Panc1 (cell line): Measurements from ENCODE around the gene RNF114. TPM values are rescaled to one million over a fixed set of nuclear protein-coding genes. Genes with fewer than 3 reads are reported as not detected.

Source experiments
- ATAC-seq: fragments of 200-7000 bp; cut with Tn5 transposase; 2 replicates; pipeline ENCODE4 v1.9.1; 2020; ENCODE audit warnings: mild to moderate bottlenecking, moderate library complexity
- BruUV-seq: library from RNA; stranded (reverse); fragments of 400-500 nt; replicated peaks from 2 replicates; lab custom pipeline; 2021; lab: Mats Ljungman, UMichigan
- CTCF ChIA-PET: fragments of 300-600 bp; sonication (Branson Sonifier 250); formaldehyde crosslinking; loops from one replicate; lab custom pipeline; 2022; ENCODE audit warnings: antibody characterized with exemption; lab: Charles Lee
- POLR2A ChIA-PET: fragments of 300-600 bp; sonication (Branson Sonifier 250); formaldehyde crosslinking; loops from one replicate; lab custom pipeline; 2022; ENCODE audit warnings: antibody characterized with exemption; lab: Charles Lee
- DNase-seq: peaks from one replicate; pipeline ENCODE4 v3.0.0-alpha.2; 2010; ENCODE audit warnings: low read depth, low spot score
- H3K27ac ChIP-seq: 2 replicates; pipeline ENCODE4 v1.5.1; 2011; ENCODE audit warnings: mild to moderate bottlenecking, low read length, inconsistent platforms
- H3K27me3 ChIP-seq: fragments of 200-500 bp; sonication (Bioruptor generic); 2 replicates; pipeline ENCODE4 v1.6.0; 2014; ENCODE audit warnings: low read length, inconsistent platforms; ENCODE audit not compliant: control insufficient read depth, insufficient read depth
- H3K36me3 ChIP-seq: fragments of 200-500 bp; sonication (Bioruptor generic); 2 replicates; pipeline ENCODE4 v1.5.1; 2014; ENCODE audit warnings: inconsistent platforms, mild to moderate bottlenecking, low read length, moderate library complexity; ENCODE audit not compliant: control insufficient read depth, insufficient read depth
- H3K4me1 ChIP-seq: 2 replicates; pipeline ENCODE4 v1.5.1; 2011; ENCODE audit warnings: inconsistent platforms, mild to moderate bottlenecking, low read length, moderate library complexity; ENCODE audit not compliant: control insufficient read depth, insufficient read depth
- H3K4me3 ChIP-seq, 2 experiments: 2 replicates each; pipeline ENCODE4 v1.5.1; 2011 to 2012; ENCODE audit warnings: low read depth in 2 of 2, low read length in 2 of 2, mild to moderate bottlenecking in 2 of 2, inconsistent platforms in 1 of 2, moderate library complexity in 1 of 2
- H3K9me3 ChIP-seq: fragments of 200-500 bp; sonication (Bioruptor generic); 2 replicates; pipeline ENCODE4 v1.5.1; 2014; ENCODE audit warnings: low read depth, mild to moderate bottlenecking, inconsistent platforms, low read length, moderate library complexity; ENCODE audit not compliant: control insufficient read depth, insufficient read depth
- POLR2AphosphoS5 ChIP-seq: IDR thresholded peaks from 2 replicates; pipeline ENCODE4 v1.6.1; 2012; ENCODE audit warnings: mild to moderate bottlenecking, low read depth, low read length, moderate library complexity
- SIN3A ChIP-seq: IDR thresholded peaks from 2 replicates; pipeline ENCODE4 v1.6.1; 2012; ENCODE audit warnings: low read depth, mild to moderate bottlenecking, low read length, moderate library complexity, borderline replicate concordance; ENCODE audit not compliant: insufficient read depth
- TCF7L2 ChIP-seq: IDR thresholded peaks from 2 replicates; pipeline ENCODE4 v1.6.1; 2011; ENCODE audit warnings: mild to moderate bottlenecking, low read depth, low read length, inconsistent platforms
- in situ Hi-C: cut with HindIII; loops from 2 replicates; pipeline ENCODE4 v1.10.0; 2016; ENCODE audit warnings: low sequenced_read_pairs, low pct_unique_long_range_greater_than_20kb
- intact Hi-C: fragments of 100-400 bp; cut with micrococcal nuclease; formaldehyde crosslinking; loops from one replicate; pipeline ENCODE4 v1.10.0; 2022; ENCODE audit not compliant: unreplicated experiment
- total RNA-seq: library from RNA; stranded (reverse); gene quantifications from one replicate; pipeline ENCODE4 v1.2.1, GENCODE V29; 2021; ENCODE audit not compliant: unreplicated experiment
- TF ChIP-seq, protein P1 (sequence below): fragments of 450-650 bp; IDR thresholded peaks from 2 replicates; pipeline ENCODE4 v1.5.1; 2017; ENCODE audit warnings: mild to moderate bottlenecking
- TF ChIP-seq, protein P2 (sequence below), 2 experiments: IDR thresholded peaks; 2 replicates each; pipeline ENCODE4 v1.6.1; 2011 to 2012; ENCODE audit warnings: low read depth in 2 of 2, control low read depth in 1 of 2, low read length in 1 of 2, mild to moderate bottlenecking in 1 of 2, moderate library complexity in 1 of 2; ENCODE audit not compliant: insufficient read depth in 1 of 2

The RNF114 gene
- total RNA-seq, 1 experiment from 2014 or later: 70.0 TPM

DNA sequence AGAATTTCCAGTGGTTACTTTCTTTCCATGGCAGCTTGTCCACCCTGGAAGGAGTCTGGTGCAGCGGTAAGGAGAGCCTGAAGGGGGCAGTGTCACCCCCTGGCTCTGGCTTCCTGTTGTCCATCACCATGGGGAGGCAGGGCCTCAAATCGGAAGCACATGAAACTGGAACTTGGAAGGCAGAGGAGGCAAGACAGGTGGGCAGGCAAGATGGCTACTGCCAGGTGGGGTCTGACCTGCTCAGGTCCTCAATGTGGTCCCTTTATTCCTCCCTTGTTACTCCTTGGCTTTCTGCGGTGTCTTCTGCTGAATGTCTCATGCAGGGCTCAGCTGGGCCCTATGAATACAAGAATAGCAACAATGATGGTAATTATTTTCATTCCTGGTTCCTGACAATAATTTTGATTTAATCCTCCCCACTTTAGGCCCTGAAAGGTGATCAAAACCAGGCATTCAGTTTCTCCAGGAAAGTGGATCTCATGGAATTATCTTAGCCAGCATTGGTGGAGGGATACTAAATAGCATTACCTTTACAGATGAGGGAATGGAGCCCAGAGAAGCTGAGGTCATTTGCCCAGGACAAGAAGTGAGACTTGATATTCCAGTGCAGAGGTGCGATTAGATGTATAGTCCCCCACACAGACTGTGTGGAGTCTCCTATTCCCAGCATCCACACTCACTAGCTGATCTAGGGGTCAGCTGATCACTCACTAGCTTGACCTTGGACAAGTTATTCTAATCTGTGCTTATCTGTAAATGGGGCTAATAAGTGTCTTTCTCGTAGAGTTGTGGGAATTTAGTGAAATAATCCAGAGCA is 29.0 kb downstream of the RNF114 start:
- in situ Hi-C loops: no loop called here
- no peaks in the 10 kb centered on the region for H3K36me3 ChIP-seq
- intact Hi-C loops: no loop called here
- ChIA-PET POLR2A (no interaction called here), CTCF (interaction anchor here (0.6 to 1.8 kb wide), 5 partner anchors 13 to 106 kb away, joined by 3 to 7 read pairs (median 5); no protein-coding TSS in a partner anchor)
- no peaks in the 10 kb centered on the region for H3K27me3 ChIP-seq
- no peaks in the 10 kb centered on the region for H3K9me3 ChIP-seq
- TF ChIP-seq, protein P1, sequence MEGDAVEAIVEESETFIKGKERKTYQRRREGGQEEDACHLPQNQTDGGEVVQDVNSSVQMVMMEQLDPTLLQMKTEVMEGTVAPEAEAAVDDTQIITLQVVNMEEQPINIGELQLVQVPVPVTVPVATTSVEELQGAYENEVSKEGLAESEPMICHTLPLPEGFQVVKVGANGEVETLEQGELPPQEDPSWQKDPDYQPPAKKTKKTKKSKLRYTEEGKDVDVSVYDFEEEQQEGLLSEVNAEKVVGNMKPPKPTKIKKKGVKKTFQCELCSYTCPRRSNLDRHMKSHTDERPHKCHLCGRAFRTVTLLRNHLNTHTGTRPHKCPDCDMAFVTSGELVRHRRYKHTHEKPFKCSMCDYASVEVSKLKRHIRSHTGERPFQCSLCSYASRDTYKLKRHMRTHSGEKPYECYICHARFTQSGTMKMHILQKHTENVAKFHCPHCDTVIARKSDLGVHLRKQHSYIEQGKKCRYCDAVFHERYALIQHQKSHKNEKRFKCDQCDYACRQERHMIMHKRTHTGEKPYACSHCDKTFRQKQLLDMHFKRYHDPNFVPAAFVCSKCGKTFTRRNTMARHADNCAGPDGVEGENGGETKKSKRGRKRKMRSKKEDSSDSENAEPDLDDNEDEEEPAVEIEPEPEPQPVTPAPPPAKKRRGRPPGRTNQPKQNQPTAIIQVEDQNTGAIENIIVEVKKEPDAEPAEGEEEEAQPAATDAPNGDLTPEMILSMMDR: peak; percentile 85
- TF ChIP-seq TCF7L2: no peak
- H3K27ac ChIP-seq: no peak overlapping the region
- H3K4me1 ChIP-seq: no peaks in the 10 kb centered on the region
- DNase-seq: no peak
- BruUV-seq: no TSS peak
- ATAC-seq: peak; percentile 86
- H3K4me3 ChIP-seq: no peak overlapping the region

GRCh38 chr20:49965781-49966305 is 29.6 kb downstream of the RNF114 start:
- H3K4me3 ChIP-seq: no peak overlapping the region
- in situ Hi-C loops: no loop called here
- TF ChIP-seq, protein P1: no peak
- TF ChIP-seq SIN3A (no peak), POLR2AphosphoS5 (no peak), TCF7L2 (no peak)
- TF ChIP-seq, protein P2, sequence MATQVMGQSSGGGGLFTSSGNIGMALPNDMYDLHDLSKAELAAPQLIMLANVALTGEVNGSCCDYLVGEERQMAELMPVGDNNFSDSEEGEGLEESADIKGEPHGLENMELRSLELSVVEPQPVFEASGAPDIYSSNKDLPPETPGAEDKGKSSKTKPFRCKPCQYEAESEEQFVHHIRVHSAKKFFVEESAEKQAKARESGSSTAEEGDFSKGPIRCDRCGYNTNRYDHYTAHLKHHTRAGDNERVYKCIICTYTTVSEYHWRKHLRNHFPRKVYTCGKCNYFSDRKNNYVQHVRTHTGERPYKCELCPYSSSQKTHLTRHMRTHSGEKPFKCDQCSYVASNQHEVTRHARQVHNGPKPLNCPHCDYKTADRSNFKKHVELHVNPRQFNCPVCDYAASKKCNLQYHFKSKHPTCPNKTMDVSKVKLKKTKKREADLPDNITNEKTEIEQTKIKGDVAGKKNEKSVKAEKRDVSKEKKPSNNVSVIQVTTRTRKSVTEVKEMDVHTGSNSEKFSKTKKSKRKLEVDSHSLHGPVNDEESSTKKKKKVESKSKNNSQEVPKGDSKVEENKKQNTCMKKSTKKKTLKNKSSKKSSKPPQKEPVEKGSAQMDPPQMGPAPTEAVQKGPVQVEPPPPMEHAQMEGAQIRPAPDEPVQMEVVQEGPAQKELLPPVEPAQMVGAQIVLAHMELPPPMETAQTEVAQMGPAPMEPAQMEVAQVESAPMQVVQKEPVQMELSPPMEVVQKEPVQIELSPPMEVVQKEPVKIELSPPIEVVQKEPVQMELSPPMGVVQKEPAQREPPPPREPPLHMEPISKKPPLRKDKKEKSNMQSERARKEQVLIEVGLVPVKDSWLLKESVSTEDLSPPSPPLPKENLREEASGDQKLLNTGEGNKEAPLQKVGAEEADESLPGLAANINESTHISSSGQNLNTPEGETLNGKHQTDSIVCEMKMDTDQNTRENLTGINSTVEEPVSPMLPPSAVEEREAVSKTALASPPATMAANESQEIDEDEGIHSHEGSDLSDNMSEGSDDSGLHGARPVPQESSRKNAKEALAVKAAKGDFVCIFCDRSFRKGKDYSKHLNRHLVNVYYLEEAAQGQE (IDR thresholded peaks at IDR 0.05; ENCODE audit: insufficient read depth in 1 of 2, low read depth in 2 of 2, low read length in 1 of 2): no peak
- BruUV-seq: no TSS peak
- H3K9me3 ChIP-seq: no peaks in the 10 kb centered on the region
- ChIA-PET CTCF (interaction anchor here (1.0 to 1.8 kb wide), 3 partner anchors 9 to 106 kb away, joined by 4 to 7 read pairs (median 5); no protein-coding TSS in a partner anchor), POLR2A (no interaction called here)
- no peak overlapping the region for H3K27ac ChIP-seq
- H3K36me3 ChIP-seq: no peaks in the 10 kb centered on the region
- ATAC-seq (no peak), DNase-seq (no peak)
- H3K27me3 ChIP-seq: no peaks in the 10 kb centered on the region
- H3K4me1 ChIP-seq: no peaks in the 10 kb centered on the region
- intact Hi-C loops: no loop called here
